ENCODE results near the gene RSU1. TPM values are rescaled to one million over a fixed set of nuclear protein-coding genes. Genes with fewer than 3 reads are reported as not detected.
A peak's percentile ranks its signal among the peaks of the same experiment; 100 is the strongest.

Gene RSU1
- total RNA-seq, 1 experiment from 2014 or later = 44.5 TPM

DNA sequence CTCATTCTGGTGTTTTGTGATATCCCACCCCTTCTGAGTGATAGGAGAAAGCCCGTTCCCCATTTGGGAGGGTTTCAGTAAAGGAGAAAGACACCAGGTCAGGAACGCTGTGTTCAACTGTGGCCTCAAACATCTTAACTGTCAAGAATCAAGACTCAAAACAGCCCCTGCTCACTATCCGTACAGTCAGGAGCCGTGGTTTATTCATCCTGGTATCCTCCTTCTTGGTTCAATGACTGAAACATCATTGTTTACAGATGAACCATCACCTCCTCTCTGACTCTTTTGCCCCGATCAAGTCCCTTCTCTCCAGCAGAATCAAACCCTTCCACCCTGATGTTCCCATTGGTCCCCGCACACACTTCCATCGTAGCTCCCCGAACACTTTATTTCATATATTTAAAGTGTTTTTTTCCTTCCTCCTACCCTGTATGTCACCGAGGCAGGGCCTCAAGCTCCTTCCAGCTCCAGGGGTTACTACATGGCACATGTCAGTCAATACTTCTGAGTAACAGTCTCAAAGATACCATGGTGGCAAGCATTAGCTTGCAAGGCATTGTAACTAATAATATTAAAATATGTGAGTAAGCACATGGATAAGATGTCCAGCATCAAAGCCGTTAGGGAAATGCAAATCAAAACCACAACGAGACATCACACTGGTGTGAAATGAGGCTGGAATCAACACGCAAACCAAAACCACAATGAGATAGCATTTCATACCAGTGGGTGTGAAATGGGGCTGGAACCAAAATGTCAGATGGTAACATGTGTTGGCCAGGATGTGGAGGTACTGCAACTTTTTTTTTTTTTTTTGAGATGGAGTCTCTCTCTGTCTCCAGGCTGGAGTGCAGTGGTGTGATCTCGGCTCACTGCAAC, 170.8 kb downstream of the RSU1 start:
- Histone ChIP-seq H3F3A (ENCODE audit: insufficient read depth, low read depth) (no peaks in the 10 kb centered on the region), H2AFZ (no peak overlapping the region), H3K9me2 (ENCODE audit: insufficient read depth) (no peaks in the 10 kb centered on the region), H3K27ac (no peak overlapping the region), H3K27me3 (ENCODE audit: insufficient read depth, low read depth) (no peaks in the 10 kb centered on the region), H3K4me2 (no peak overlapping the region), H3K36me3 (ENCODE audit: low read depth) (no peaks in the 10 kb centered on the region), H3K4me3 (no peak overlapping the region), H3K9me3 (ENCODE audit: insufficient read depth, low read depth) (no peaks in the 10 kb centered on the region), H3K4me1 (replicated peaks; ENCODE audit: insufficient read depth) (peaks cover 23% of the 10 kb centered on the region), H3K79me2 (ENCODE audit: low read depth) (no peaks in the 10 kb centered on the region), H4K20me1 (ENCODE audit: insufficient read depth) (no peaks in the 10 kb centered on the region)
- DNase-seq = no peak
- intact Hi-C loops (cut with micrococcal nuclease; ENCODE audit: unreplicated experiment) = no loop called here
- POLR2A ChIA-PET (ENCODE audit: unreplicated experiment) = no interaction called here
- no TSS peak for BruUV-seq (replicated peaks)
- CTCF ChIA-PET = no interaction called here
- TF ChIP-seq, protein P1, sequence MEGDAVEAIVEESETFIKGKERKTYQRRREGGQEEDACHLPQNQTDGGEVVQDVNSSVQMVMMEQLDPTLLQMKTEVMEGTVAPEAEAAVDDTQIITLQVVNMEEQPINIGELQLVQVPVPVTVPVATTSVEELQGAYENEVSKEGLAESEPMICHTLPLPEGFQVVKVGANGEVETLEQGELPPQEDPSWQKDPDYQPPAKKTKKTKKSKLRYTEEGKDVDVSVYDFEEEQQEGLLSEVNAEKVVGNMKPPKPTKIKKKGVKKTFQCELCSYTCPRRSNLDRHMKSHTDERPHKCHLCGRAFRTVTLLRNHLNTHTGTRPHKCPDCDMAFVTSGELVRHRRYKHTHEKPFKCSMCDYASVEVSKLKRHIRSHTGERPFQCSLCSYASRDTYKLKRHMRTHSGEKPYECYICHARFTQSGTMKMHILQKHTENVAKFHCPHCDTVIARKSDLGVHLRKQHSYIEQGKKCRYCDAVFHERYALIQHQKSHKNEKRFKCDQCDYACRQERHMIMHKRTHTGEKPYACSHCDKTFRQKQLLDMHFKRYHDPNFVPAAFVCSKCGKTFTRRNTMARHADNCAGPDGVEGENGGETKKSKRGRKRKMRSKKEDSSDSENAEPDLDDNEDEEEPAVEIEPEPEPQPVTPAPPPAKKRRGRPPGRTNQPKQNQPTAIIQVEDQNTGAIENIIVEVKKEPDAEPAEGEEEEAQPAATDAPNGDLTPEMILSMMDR (conservative IDR thresholded peaks at IDR 0.05) = no peak
- no peak for TF ChIP-seq EZH2 (IDR thresholded peaks at IDR 0.05; ENCODE audit: low read depth)

DNA sequence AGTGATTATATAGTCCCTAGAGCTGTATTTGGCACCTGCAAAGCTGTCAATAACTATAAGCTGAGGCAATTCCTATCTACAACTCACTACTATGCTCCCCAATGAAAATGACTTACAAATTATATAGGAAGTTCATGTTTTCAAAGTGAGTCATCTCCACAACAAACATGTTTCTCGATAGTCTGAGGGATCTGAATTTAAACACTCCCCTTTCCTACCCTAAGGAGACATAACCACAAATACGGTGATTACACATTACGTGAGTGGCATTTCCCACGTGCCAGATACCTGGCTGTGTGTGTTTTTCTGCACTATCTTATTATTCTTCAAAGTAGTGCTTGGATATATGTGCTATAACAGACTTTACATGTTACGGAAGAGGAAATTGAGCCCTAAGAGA, 173.1 kb downstream of the RSU1 start:
- CTCF ChIA-PET = no interaction called here

DNA sequence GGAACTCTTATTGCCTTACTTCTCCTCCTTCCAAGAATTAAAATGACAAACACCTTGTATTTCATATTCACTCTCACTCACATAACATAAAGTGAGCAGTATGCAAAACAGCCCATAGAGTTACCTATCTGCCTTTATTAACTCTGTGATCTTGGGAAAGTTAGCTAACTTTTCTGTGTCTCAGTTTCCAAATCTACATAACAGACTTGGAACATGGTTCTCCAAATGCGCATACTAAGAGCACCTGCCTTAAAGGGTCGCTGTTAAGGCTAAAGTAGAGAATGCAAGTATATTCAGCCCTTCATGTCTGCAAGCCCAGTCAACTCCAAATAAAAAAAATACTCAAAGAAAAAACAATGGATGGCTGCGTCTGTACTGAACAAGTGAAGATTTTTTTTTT, 173.7 kb downstream of the RSU1 start:
- no peak overlapping the region for H3K4me3 ChIP-seq
- no TSS peak for BruUV-seq (replicated peaks)
- no peaks in the 10 kb centered on the region for H3K27me3 ChIP-seq (ENCODE audit: insufficient read depth, low read depth)
- H3K4me1 ChIP-seq (replicated peaks; ENCODE audit: insufficient read depth) = peaks cover 18% of the 10 kb centered on the region
- H3K9me3 ChIP-seq (ENCODE audit: insufficient read depth, low read depth) = no peaks in the 10 kb centered on the region
- ChIA-PET POLR2A (ENCODE audit: unreplicated experiment) (interaction anchor here (0.7 kb wide), 1 partner anchor 43 kb away, joined by 5 read pairs; no protein-coding TSS in a partner anchor), CTCF (interaction anchor here (0.6 kb wide), 1 partner anchor 86 kb away, joined by 4 read pairs; no protein-coding TSS in a partner anchor)
- no peaks in the 10 kb centered on the region for H3K36me3 ChIP-seq (ENCODE audit: low read depth)
- no peaks in the 10 kb centered on the region for H3F3A ChIP-seq (ENCODE audit: insufficient read depth, low read depth)
- peak overlapping the region; percentile 39; the same call in 1 of the 2 replicates for H3K4me2 ChIP-seq
- DNase-seq = no peak
- intact Hi-C loops (cut with micrococcal nuclease; ENCODE audit: unreplicated experiment) = no loop called here
- no peaks in the 10 kb centered on the region for H3K79me2 ChIP-seq (ENCODE audit: low read depth)
- H3K9me2 ChIP-seq (ENCODE audit: insufficient read depth) = no peaks in the 10 kb centered on the region
- TF ChIP-seq, protein P1 (conservative IDR thresholded peaks at IDR 0.05) = no peak
- no peak for TF ChIP-seq EZH2 (IDR thresholded peaks at IDR 0.05; ENCODE audit: low read depth)
- H4K20me1 ChIP-seq (ENCODE audit: insufficient read depth) = no peaks in the 10 kb centered on the region
- H2AFZ ChIP-seq = no peak overlapping the region
- H3K27ac ChIP-seq = no peak overlapping the region

More for the DNA sequence above, 173.1 kb downstream of the RSU1 start:
- Histone ChIP-seq H3K4me3 (no peak overlapping the region), H3K79me2 (ENCODE audit: low read depth) (no peaks in the 10 kb centered on the region), H4K20me1 (ENCODE audit: insufficient read depth) (no peaks in the 10 kb centered on the region), H3K27ac (peak overlapping the region; percentile 53), H3K9me3 (ENCODE audit: insufficient read depth, low read depth) (no peaks in the 10 kb centered on the region), H3K4me1 (replicated peaks; ENCODE audit: insufficient read depth) (peaks cover 18% of the 10 kb centered on the region), H3K4me2 (peak overlapping the region; percentile 47), H3F3A (ENCODE audit: insufficient read depth, low read depth) (no peaks in the 10 kb centered on the region), H2AFZ (no peak overlapping the region), H3K27me3 (ENCODE audit: insufficient read depth, low read depth) (no peaks in the 10 kb centered on the region), H3K36me3 (ENCODE audit: low read depth) (no peaks in the 10 kb centered on the region), H3K9me2 (ENCODE audit: insufficient read depth) (no peaks in the 10 kb centered on the region)
- BruUV-seq (replicated peaks) = no TSS peak
- POLR2A ChIA-PET (ENCODE audit: unreplicated experiment) = interaction anchor here (0.7 kb wide), 1 partner anchor 44 kb away, joined by 5 read pairs; no protein-coding TSS in a partner anchor
- no peak for TF ChIP-seq EZH2 (IDR thresholded peaks at IDR 0.05; ENCODE audit: low read depth)
- TF ChIP-seq, protein P1 (conservative IDR thresholded peaks at IDR 0.05) = no peak
- intact Hi-C loops (cut with micrococcal nuclease; ENCODE audit: unreplicated experiment) = no loop called here
- peak; percentile 21 to 86 for DNase-seq

Measured in PC-9 (cell line).